AG04449 (cell line): ENCODE data around the gene TP73.

ENCODE experiments used
- CTCF ChIA-PET: fragments of 350-600 bp; formaldehyde crosslinking; extraction: SDS; loops from one replicate; lab custom pipeline; 2021; ENCODE audit warnings: antibody characterized with exemption; lab: Yijun Ruan, JAX
- POLR2A ChIA-PET: fragments of 400-600, 350-600 bp; formaldehyde crosslinking; extraction: SDS; loops from one replicate; lab custom pipeline; 2020; ENCODE audit warnings: antibody characterized with exemption, inconsistent platforms; lab: Yijun Ruan, JAX
- DNase-seq: peaks from one replicate; pipeline ENCODE4 v3.0.0-alpha.2; 2010; ENCODE audit warnings: low read depth, low spot score
- H3K4me3 ChIP-seq: 2 replicates; pipeline ENCODE4 v1.5.1; 2011; ENCODE audit warnings: low read depth, mild to moderate bottlenecking, control low read depth, low read length
- CTCF ChIP-seq: IDR thresholded peaks from one replicate; pipeline ENCODE4 v1.5.1; 2011; ENCODE audit warnings: mild to moderate bottlenecking, moderate library complexity, low read length, control low read depth, inconsistent platforms; ENCODE audit not compliant: insufficient read depth; ENCODE audit errors: missing control alignments

The TP73 gene

GRCh38 chr1:3717041-3717714 is 64.9 kb downstream of the TP73 start:
- ChIA-PET POLR2A (no interaction called here), CTCF (interaction anchor here (1.1 to 1.2 kb wide), 2 partner anchors 10 to 11 kb away, joined by 3 to 4 read pairs; no protein-coding TSS in a partner anchor)
- no peak for TF ChIP-seq CTCF
- H3K4me3 ChIP-seq: no peak overlapping the region
- no peak for DNase-seq

GRCh38 chr1:3717715-3718601 is 65.6 kb downstream of the TP73 start:
- no peak overlapping the region for H3K4me3 ChIP-seq
- ChIA-PET POLR2A (no interaction called here), CTCF (interaction anchor here (1.1 to 1.2 kb wide), 2 partner anchors 10 to 11 kb away, joined by 3 to 4 read pairs; no protein-coding TSS in a partner anchor)
- DNase-seq: no peak
- no peak for TF ChIP-seq CTCF

DNA sequence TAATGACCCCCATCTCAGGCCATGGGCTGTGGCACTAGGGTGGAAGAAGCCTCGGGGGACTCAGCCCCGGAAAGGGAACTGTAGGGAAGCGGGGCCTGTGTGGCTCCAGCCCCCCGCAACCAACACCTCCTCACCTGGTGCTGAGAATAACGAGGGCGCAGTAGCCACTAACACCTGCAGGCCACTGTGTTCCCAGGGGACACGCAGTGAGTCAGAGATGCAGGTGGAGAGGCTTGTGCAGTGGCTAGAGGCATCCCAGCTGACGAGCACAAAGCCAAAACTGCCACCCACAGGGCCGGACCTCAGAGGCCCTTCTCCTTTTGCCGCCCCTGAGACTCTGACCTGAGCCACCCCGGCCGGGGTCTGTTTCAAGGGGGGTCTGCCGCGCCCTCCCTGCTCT is 66.4 kb downstream of the TP73 start:
- CTCF ChIA-PET: no interaction called here
- POLR2A ChIA-PET: no interaction called here
- DNase-seq: no peak
- no peak for TF ChIP-seq CTCF
- no peak overlapping the region for H3K4me3 ChIP-seq

DNA sequence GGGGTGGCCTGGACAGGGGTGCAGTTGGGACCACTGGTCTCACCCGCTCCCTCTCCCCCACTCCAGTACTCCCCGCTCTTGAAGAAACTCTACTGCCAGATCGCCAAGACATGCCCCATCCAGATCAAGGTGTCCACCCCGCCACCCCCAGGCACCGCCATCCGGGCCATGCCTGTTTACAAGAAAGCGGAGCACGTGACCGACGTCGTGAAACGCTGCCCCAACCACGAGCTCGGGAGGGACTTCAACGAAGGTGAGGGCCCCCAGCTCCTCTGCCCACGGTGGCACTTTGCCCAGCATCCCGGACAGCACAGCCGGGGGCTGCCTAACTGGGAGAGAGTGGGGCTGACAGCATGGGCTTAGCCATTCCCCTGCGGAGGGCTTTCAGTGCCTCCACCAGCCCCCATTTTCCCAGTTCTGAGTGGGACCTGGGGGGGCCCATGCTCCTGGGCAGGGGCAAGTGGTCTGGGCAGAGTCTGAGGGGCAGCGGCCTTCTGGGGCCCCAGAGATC is 69.7 kb downstream of the TP73 start:
- no peak overlapping the region for H3K4me3 ChIP-seq
- POLR2A ChIA-PET: no interaction called here
- no peak for TF ChIP-seq CTCF
- no peak for DNase-seq
- CTCF ChIA-PET: interaction anchor here (0.8 to 2.0 kb wide), 4 partner anchors 10 to 18 kb away, joined by 3 to 5 read pairs (median 4); no protein-coding TSS in a partner anchor

- ChIA-PET CTCF (interaction anchor here (1.4 kb wide), 1 partner anchor 13 kb away, joined by 3 read pairs; no protein-coding TSS in a partner anchor), POLR2A (no interaction called here)
- TF ChIP-seq CTCF: no peak
- DNase-seq: no peak
- no peak overlapping the region for H3K4me3 ChIP-seq
These were observed 70.5 kb downstream of the TP73 start for GRCh38 chr1:3722846-3723245.
